ENCODE results near the gene WDR53. TPM values are rescaled to one million over a fixed set of nuclear protein-coding genes. Genes with fewer than 3 reads are reported as not detected.

Gene WDR53
- total RNA-seq, 1 donor from 2014 or later, result 11.0 TPM

GRCh38 chr3:196611761-196612483 lies 43.6 kb upstream of the WDR53 start:
- Mint-ChIP-seq H3K27me3 (ENCODE audit: low read depth, unreplicated experiment) (no peaks in the 10 kb centered on the region), H3K9me3 (ENCODE audit: unreplicated experiment) (no peaks in the 10 kb centered on the region), H3K27ac (ENCODE audit: unreplicated experiment) (no peak overlapping the region), H3K4me1 (ENCODE audit: low read depth, unreplicated experiment) (peaks cover 4% of the 10 kb centered on the region), H3K4me3 (ENCODE audit: unreplicated experiment) (no peak overlapping the region), H3K36me3 (ENCODE audit: low read depth, unreplicated experiment) (no peaks in the 10 kb centered on the region)
- Histone ChIP-seq H3K9ac (ENCODE audit: low read length) (no peak overlapping the region), H3K4me2 (ENCODE audit: low read length) (no peak overlapping the region), H3K4me3 (ENCODE audit: insufficient read depth, low read depth, low read length) (no peak overlapping the region), H4K20me1 (ENCODE audit: insufficient read depth, low read length) (no peaks in the 10 kb centered on the region), H3K79me2 (ENCODE audit: insufficient read depth, low read length) (no peaks in the 10 kb centered on the region), H3K4me1 (ENCODE audit: insufficient read depth, low read length) (no peaks in the 10 kb centered on the region), H3K27me3 (ENCODE audit: insufficient read depth, low read length) (peaks cover 2% of the 10 kb centered on the region), H2AFZ (ENCODE audit: low read depth, low read length) (no peak overlapping the region), H3K36me3 (ENCODE audit: insufficient read depth, low read length) (no peaks in the 10 kb centered on the region), H3K27ac (ENCODE audit: low read depth, low read length) (no peak overlapping the region), H3K9me3 (ENCODE audit: insufficient read depth, low read depth, low read length) (no peaks in the 10 kb centered on the region)
- DNase-seq (ENCODE audit: low read depth), result no peak
- TF ChIP-seq EZH2 (IDR thresholded peaks at IDR 0.05; ENCODE audit: insufficient read depth, low read length) (no peak), CTCF (IDR thresholded peaks at IDR 0.05; ENCODE audit: insufficient read depth, low read depth, low read length) (no peak)
- FAIRE-seq, result no peak

- Mint-ChIP-seq H3K9me3 (ENCODE audit: unreplicated experiment) (no peaks in the 10 kb centered on the region), H3K4me3 (ENCODE audit: unreplicated experiment) (no peak overlapping the region), H3K27ac (ENCODE audit: unreplicated experiment) (no peak overlapping the region), H3K36me3 (ENCODE audit: low read depth, unreplicated experiment) (no peaks in the 10 kb centered on the region), H3K27me3 (ENCODE audit: low read depth, unreplicated experiment) (no peaks in the 10 kb centered on the region), H3K4me1 (ENCODE audit: low read depth, unreplicated experiment) (peaks cover 4% of the 10 kb centered on the region)
- no peak for DNase-seq (ENCODE audit: low read depth)
- no peaks in the 10 kb centered on the region for H3K9me3 ChIP-seq (ENCODE audit: insufficient read depth, low read depth, low read length)
- no peak overlapping the region for H3K27ac ChIP-seq (ENCODE audit: low read depth, low read length)
- peaks cover 7% of the 10 kb centered on the region for H3K27me3 ChIP-seq (ENCODE audit: insufficient read depth, low read length)
- TF ChIP-seq CTCF (IDR thresholded peaks at IDR 0.05; ENCODE audit: insufficient read depth, low read depth, low read length), result no peak
- no peak for TF ChIP-seq EZH2 (IDR thresholded peaks at IDR 0.05; ENCODE audit: insufficient read depth, low read length)
- H3K79me2 ChIP-seq (ENCODE audit: insufficient read depth, low read length), result no peaks in the 10 kb centered on the region
- H4K20me1 ChIP-seq (ENCODE audit: insufficient read depth, low read length), result no peaks in the 10 kb centered on the region
- no peak overlapping the region for H3K9ac ChIP-seq (ENCODE audit: low read length)
- no peak overlapping the region for H3K4me2 ChIP-seq (ENCODE audit: low read length)
- no peak overlapping the region for H3K4me3 ChIP-seq (ENCODE audit: insufficient read depth, low read depth, low read length)
- no peaks in the 10 kb centered on the region for H3K4me1 ChIP-seq (ENCODE audit: insufficient read depth, low read length)
- H3K36me3 ChIP-seq (ENCODE audit: insufficient read depth, low read length), result no peaks in the 10 kb centered on the region
- no peak overlapping the region for H2AFZ ChIP-seq (ENCODE audit: low read depth, low read length)
- no peak for FAIRE-seq
Observed at GRCh38 chr3:196609805-196610515, 41.6 kb upstream of the WDR53 start.

- no peak overlapping the region for H3K27ac ChIP-seq (ENCODE audit: low read depth, low read length)
- Mint-ChIP-seq H3K9me3 (ENCODE audit: unreplicated experiment) (no peaks in the 10 kb centered on the region), H3K4me3 (ENCODE audit: unreplicated experiment) (no peak overlapping the region), H3K36me3 (ENCODE audit: low read depth, unreplicated experiment) (no peaks in the 10 kb centered on the region), H3K27me3 (ENCODE audit: low read depth, unreplicated experiment) (no peaks in the 10 kb centered on the region), H3K4me1 (ENCODE audit: low read depth, unreplicated experiment) (peaks cover 4% of the 10 kb centered on the region), H3K27ac (ENCODE audit: unreplicated experiment) (no peak overlapping the region)
- H3K4me3 ChIP-seq (ENCODE audit: insufficient read depth, low read depth, low read length), result no peak overlapping the region
- H3K27me3 ChIP-seq (ENCODE audit: insufficient read depth, low read length), result peaks cover 7% of the 10 kb centered on the region
- H3K4me1 ChIP-seq (ENCODE audit: insufficient read depth, low read length), result no peaks in the 10 kb centered on the region
- DNase-seq (ENCODE audit: low read depth) (peak; percentile 45), FAIRE-seq (no peak)
- H3K9ac ChIP-seq (ENCODE audit: low read length), result no peak overlapping the region
- no peaks in the 10 kb centered on the region for H4K20me1 ChIP-seq (ENCODE audit: insufficient read depth, low read length)
- TF ChIP-seq CTCF (IDR thresholded peaks at IDR 0.05; ENCODE audit: insufficient read depth, low read depth, low read length) (peak; percentile 61), EZH2 (IDR thresholded peaks at IDR 0.05; ENCODE audit: insufficient read depth, low read length) (no peak)
- no peaks in the 10 kb centered on the region for H3K79me2 ChIP-seq (ENCODE audit: insufficient read depth, low read length)
- no peaks in the 10 kb centered on the region for H3K9me3 ChIP-seq (ENCODE audit: insufficient read depth, low read depth, low read length)
- no peak overlapping the region for H3K4me2 ChIP-seq (ENCODE audit: low read length)
- H2AFZ ChIP-seq (ENCODE audit: low read depth, low read length), result no peak overlapping the region
- H3K36me3 ChIP-seq (ENCODE audit: insufficient read depth, low read length), result no peaks in the 10 kb centered on the region
Observed at GRCh38 chr3:196609343-196609775, 41.0 kb upstream of the WDR53 start.

Measured in astrocyte (in vitro differentiated cells and primary cell).